Liver (tissue), 3 donors: ENCODE data around the gene EVPL.

ENCODE experiments used
- ATF3 ChIP-seq: IDR thresholded peaks from 2 replicates; pipeline ENCODE4 v1.6.1; 2016; ENCODE audit warnings: antibody characterized with exemption
- CTCF ChIP-seq: fragments of 150-350 bp; IDR thresholded peaks from 2 replicates; pipeline ENCODE4 v1.5.1; 2017; ENCODE audit warnings: improper control_type of control experiment, low read depth, low read length; ENCODE audit not compliant: missing input control
- EGR1 ChIP-seq, 2 donors: IDR thresholded peaks; 2 replicates each; pipeline ENCODE4 v1.6.1; 2016 to 2018; ENCODE audit warnings: antibody characterized with exemption in 2 of 2, low read depth in 2 of 2
- GABPA ChIP-seq, 2 donors: IDR thresholded peaks in 1 of 2; conservative IDR thresholded peaks in 1 of 2; 2 replicates each; pipeline ENCODE4 v1.6.1; 2016; ENCODE audit warnings: antibody characterized with exemption in 2 of 2, mild to moderate bottlenecking in 1 of 2, moderate library complexity in 1 of 2
- HNF4G ChIP-seq: IDR thresholded peaks from 2 replicates; pipeline ENCODE4 v1.6.1; 2016; ENCODE audit warnings: antibody characterized with exemption
- JUND ChIP-seq, 2 donors: IDR thresholded peaks; 2 replicates each; pipeline ENCODE4 v1.6.1; 2016; ENCODE audit warnings: antibody characterized with exemption in 2 of 2
- MAX ChIP-seq: IDR thresholded peaks from 2 replicates; pipeline ENCODE4 v1.6.1; 2016; ENCODE audit warnings: antibody characterized with exemption
- REST ChIP-seq: IDR thresholded peaks from 2 replicates; pipeline ENCODE4 v1.6.1; 2016; ENCODE audit warnings: antibody characterized with exemption, mild to moderate bottlenecking
- SP1 ChIP-seq: IDR thresholded peaks from 2 replicates; pipeline ENCODE4 v1.6.1; 2018; ENCODE audit warnings: antibody characterized with exemption, mild to moderate bottlenecking
- TAF1 ChIP-seq: conservative IDR thresholded peaks from 2 replicates; pipeline ENCODE4 v1.6.1; 2016; ENCODE audit warnings: antibody characterized with exemption, mild to moderate bottlenecking
- YY1 ChIP-seq: IDR thresholded peaks from 2 replicates; pipeline ENCODE4 v1.6.1; 2016; ENCODE audit warnings: antibody characterized with exemption, mild to moderate bottlenecking
- ZBTB33 ChIP-seq: IDR thresholded peaks from 2 replicates; pipeline ENCODE4 v1.6.1; 2016; ENCODE audit warnings: antibody characterized with exemption
- donor health status: healthy.
- donor health status: healthy.

GRCh38 chr17:76038050-76038449 lies 10.9 kb upstream of the EVPL start:
- TF ChIP-seq CTCF (no peak), ZBTB33 (no peak), TAF1 (no peak), REST (no peak), GABPA (IDR thresholded peaks at IDR 0.05 in 1 of 2, conservative IDR thresholded peaks at IDR 0.05 in 1 of 2) (no peak), MAX (no peak), ATF3 (no peak), HNF4G (no peak), SP1 (no peak), YY1 (no peak), EGR1 (IDR thresholded peaks at IDR 0.05; ENCODE audit: low read depth in 2 of 2) (no peak), JUND (IDR thresholded peaks at IDR 0.05) (no peak)
